ENCODE measurements around the gene CD40LG. TPM values are rescaled to one million over a fixed set of nuclear protein-coding genes. Genes with fewer than 3 reads are reported as not detected.

The CD40LG gene
- total and polyA plus RNA-seq, 2 donors (not counting 3 experiments of a cell fraction or from before 2014, with no cell fraction given) = not detected

- dilution Hi-C loops (cut with MboI; ENCODE audit: extremely low pct_ligation_motif_present, low sequenced_read_pairs) = no loop called here
- Histone ChIP-seq H3K4me3 (replicated peaks in 1 of 3; ENCODE audit: insufficient read depth in 1 of 3, low read depth in 1 of 3, low read length in 3 of 3) (no peak overlapping the region), H3K4me1 (ENCODE audit: control insufficient read depth, extremely low read depth, insufficient read depth, low read length) (no peaks in the 10 kb centered on the region), H3K27ac (ENCODE audit: insufficient read depth, low read depth, low read length) (no peak overlapping the region), H3K9me3 (replicated peaks; ENCODE audit: control insufficient read depth, insufficient read depth, low read length) (no peaks in the 10 kb centered on the region), H3K79me2 (ENCODE audit: control insufficient read depth, insufficient read depth, low read length) (no peaks in the 10 kb centered on the region), H3K9me1 (replicated peaks; ENCODE audit: control insufficient read depth, extremely low read depth, insufficient read depth, low read length) (no peaks in the 10 kb centered on the region), H3K27me3 (ENCODE audit: control insufficient read depth in 2 of 2, insufficient read depth in 2 of 2, low read length in 2 of 2) (no peaks in the 10 kb centered on the region), H3K4me2 (ENCODE audit: insufficient read depth, low read length) (no peak overlapping the region), H3K36me3 (ENCODE audit: control insufficient read depth in 2 of 2, extremely low read depth in 1 of 2, insufficient read depth in 2 of 2, low read length in 2 of 2) (no peaks in the 10 kb centered on the region), H3K9ac (replicated peaks; ENCODE audit: extremely low read depth, insufficient read depth, low read length) (no peak overlapping the region), H4K20me1 (replicated peaks; ENCODE audit: control insufficient read depth, extremely low read depth, insufficient read depth, low read length) (no peaks in the 10 kb centered on the region), H2AFZ (ENCODE audit: low read depth, low read length) (no peak overlapping the region)
- no TSS peak for BruUV-seq (replicated peaks)
- DNase-seq (ENCODE audit: low read depth, low spot score) (no peak), FAIRE-seq (no peak)
- TF ChIP-seq MYC (IDR thresholded peaks at IDR 0.05; ENCODE audit: low read depth, low read length) (no peak), EZH2 (IDR thresholded peaks at IDR 0.05; ENCODE audit: borderline replicate concordance, low read depth, low read length, severe bottlenecking) (no peak), GATA2 (IDR thresholded peaks at IDR 0.05; ENCODE audit: insufficient read depth, insufficient read length, low read depth, low read length) (no peak), CTCF (IDR thresholded peaks at IDR 0.05; ENCODE audit: extremely low read depth in 1 of 2, insufficient read depth in 1 of 2, low read depth in 1 of 2, low read length in 2 of 2) (no peak), POLR2A (IDR thresholded peaks at IDR 0.05; ENCODE audit: low read depth, low read length) (no peak), JUN (IDR thresholded peaks at IDR 0.05; ENCODE audit: borderline replicate concordance, insufficient read depth, insufficient read length, low read depth) (no peak), FOS (IDR thresholded peaks at IDR 0.05; ENCODE audit: borderline replicate concordance, insufficient read depth, low read length) (no peak), MAX (IDR thresholded peaks at IDR 0.05; ENCODE audit: insufficient read depth, insufficient read length) (no peak), POLR2AphosphoS5 (IDR thresholded peaks at IDR 0.05; ENCODE audit: insufficient read depth, low read depth, low read length) (no peak)
- ChIA-PET POLR2A (no interaction called here), CTCF (no interaction called here)
- intact Hi-C loops (cut with micrococcal nuclease) = loop anchor here (5.0 kb wide), 1 partner anchor 90 kb away; no protein-coding TSS in a partner anchor
Measured at GRCh38 chrX:136607236-136607635, 40.7 kb upstream of the CD40LG start.

Measured in endothelial cell of umbilical vein (primary cell).